Upper lobe of right lung (tissue), 1 donor: ENCODE data around the gene KIFBP. TPM values are rescaled to one million over a fixed set of nuclear protein-coding genes. Genes with fewer than 3 reads are reported as not detected.
"Not testable (repeated sequence)": the region's sequence is repeated elsewhere in the genome, so short reads cannot be mapped to it uniquely, and the experiment has no call there.

Source experiments
- ATAC-seq: fragments of 200-7000 bp; cut with Tn5 transposase; one replicate; pipeline ENCODE4 v1.9.1; 2020; ENCODE audit warnings: mild to moderate bottlenecking, moderate library complexity
- DNase-seq: peaks from one replicate; pipeline ENCODE4 v3.0.0-alpha.2; 2020
- H3K27ac ChIP-seq: fragments of 200-600 bp; one replicate; pipeline ENCODE4 v1.8.0; 2022
- H3K27me3 ChIP-seq: fragments of 200-600 bp; one replicate; pipeline ENCODE4 v1.8.0; 2022; ENCODE audit warnings: mild to moderate bottlenecking
- H3K36me3 ChIP-seq: fragments of 200-600 bp; one replicate; pipeline ENCODE4 v1.8.0; 2022
- H3K4me1 ChIP-seq: fragments of 200-600 bp; one replicate; pipeline ENCODE4 v1.8.0; 2022
- H3K4me3 ChIP-seq: fragments of 200-600 bp; one replicate; pipeline ENCODE4 v1.8.0; 2022; ENCODE audit warnings: mild to moderate bottlenecking
- H3K9me3 ChIP-seq: fragments of 200-600 bp; one replicate; pipeline ENCODE4 v1.8.0; 2022
- CTCF ChIP-seq: fragments of 200-600 bp; IDR thresholded peaks from one replicate; pipeline ENCODE4 v1.8.0; 2022; ENCODE audit warnings: antibody characterized with exemption
- intact Hi-C: fragments of 100-400 bp; cut with DNase I; formaldehyde crosslinking; loops from one replicate; pipeline ENCODE4 v1.11.0; 2022
- total RNA-seq: library from RNA; stranded (reverse); fragmentation: NEBNext Ultra II Directional; extraction: Animal tissue kit (Norgen Biotek cat#: 25700); gene quantifications from one replicate; pipeline ENCODE4 v1.2.1, GENCODE V29; 2021
- donor health status: DM: no; HTN: yes; CAD: no; lungs with severe emphysema.

Gene KIFBP
- total RNA-seq, 1 donor from 2014 or later, result 21.4 TPM

GRCh38 chr10:68963151-68963550 is 25.5 kb upstream of the KIFBP start:
- Histone ChIP-seq H3K4me1 (peaks cover 5% of the 10 kb centered on the region), H3K4me3 (no peak overlapping the region), H3K36me3 (peaks cover 85% of the 10 kb centered on the region), H3K9me3 (no peaks in the 10 kb centered on the region), H3K27ac (no peak overlapping the region), H3K27me3 (no peaks in the 10 kb centered on the region)
- DNase-seq (no peak), ATAC-seq (no peak)
- intact Hi-C loops, result loop anchor here (10.0 kb wide), 1 partner anchor 198 kb away; no protein-coding TSS in a partner anchor
- no peak for TF ChIP-seq CTCF

- DNase-seq (no peak), ATAC-seq (no peak)
- no peak overlapping the region for H3K4me3 ChIP-seq
- H3K36me3 ChIP-seq, result peaks cover 100% of the 10 kb centered on the region
- no peaks in the 10 kb centered on the region for H3K4me1 ChIP-seq
- H3K27me3 ChIP-seq, result no peaks in the 10 kb centered on the region
- H3K27ac ChIP-seq, result no peak overlapping the region
- intact Hi-C loops, result no loop called here
- no peak for TF ChIP-seq CTCF
- no peaks in the 10 kb centered on the region for H3K9me3 ChIP-seq
These were observed 14.6 kb upstream of the KIFBP start for GRCh38 chr10:68973975-68974374.

- H3K9me3 ChIP-seq, ATAC-seq, H3K4me3 ChIP-seq, DNase-seq, H3K27me3 ChIP-seq, intact Hi-C loops, H3K27ac ChIP-seq, H3K4me1 ChIP-seq: not testable (repeated sequence)
- peaks cover 100% of the 10 kb centered on the region for H3K36me3 ChIP-seq
These were observed 12.6 kb upstream of the KIFBP start for GRCh38 chr10:68975936-68976473.

- peaks cover 100% of the 10 kb centered on the region for H3K36me3 ChIP-seq
- H3K4me1 ChIP-seq, H3K27me3 ChIP-seq, H3K9me3 ChIP-seq, intact Hi-C loops, DNase-seq, ATAC-seq, H3K27ac ChIP-seq, H3K4me3 ChIP-seq: not testable (repeated sequence)
These were observed 8.9 kb upstream of the KIFBP start for GRCh38 chr10:68979738-68980137.

GRCh38 chr10:68981074-68981473 is 7.5 kb upstream of the KIFBP start:
- no peaks in the 10 kb centered on the region for H3K4me1 ChIP-seq
- peak; percentile 6 for TF ChIP-seq CTCF
- DNase-seq, result no peak
- no peaks in the 10 kb centered on the region for H3K27me3 ChIP-seq
- H3K4me3 ChIP-seq, result no peak overlapping the region
- peaks cover 98% of the 10 kb centered on the region for H3K36me3 ChIP-seq
- H3K27ac ChIP-seq, result no peak overlapping the region
- H3K9me3 ChIP-seq, result no peaks in the 10 kb centered on the region
- intact Hi-C loops, result no loop called here
- ATAC-seq, result no peak

GRCh38 chr10:68982389-68982788 is 6.2 kb upstream of the KIFBP start:
- Histone ChIP-seq H3K36me3 (peaks cover 84% of the 10 kb centered on the region), H3K4me3 (no peak overlapping the region), H3K4me1 (no peaks in the 10 kb centered on the region), H3K27me3 (no peaks in the 10 kb centered on the region), H3K9me3 (no peaks in the 10 kb centered on the region), H3K27ac (no peak overlapping the region)
- no peak for TF ChIP-seq CTCF
- intact Hi-C loops, result no loop called here
- DNase-seq (no peak), ATAC-seq (no peak)

GRCh38 chr10:68987611-68988010 is 992 bp upstream of the KIFBP start:
- Histone ChIP-seq H3K4me1 (peaks cover 28% of the 10 kb centered on the region), H3K27me3 (no peaks in the 10 kb centered on the region), H3K4me3 (no peak overlapping the region), H3K36me3 (peaks cover 32% of the 10 kb centered on the region), H3K27ac (no peak overlapping the region), H3K9me3 (no peaks in the 10 kb centered on the region)
- TF ChIP-seq CTCF, result no peak
- ATAC-seq, result no peak
- intact Hi-C loops, result no loop called here
- no peak for DNase-seq
